Neural crest cell (in vitro differentiated cells): ENCODE results near the gene FGF9. TPM values are rescaled to one million over a fixed set of nuclear protein-coding genes. Genes with fewer than 3 reads are reported as not detected.

Experiments used
- DNase-seq: peaks from one replicate; pipeline ENCODE4 v3.0.0; 2021; ENCODE audit warnings: low read depth, mixed read lengths, low spot score
- H3K27ac Mint-ChIP-seq: one replicate; pipeline ENCODE4 v1.8.0; 2021; ENCODE audit warnings: mild to moderate bottlenecking, mixed read lengths; ENCODE audit not compliant: unreplicated experiment
- H3K27me3 Mint-ChIP-seq: 2 replicates; pipeline ENCODE4 v1.8.0; 2021; ENCODE audit warnings: low read depth, mild to moderate bottlenecking, mixed read lengths
- H3K36me3 Mint-ChIP-seq: 2 replicates; pipeline ENCODE4 v1.8.0; 2021; ENCODE audit warnings: low read depth, mild to moderate bottlenecking, mixed read lengths
- H3K4me1 Mint-ChIP-seq: 2 replicates; pipeline ENCODE4 v1.8.0; 2021; ENCODE audit warnings: mixed read lengths
- H3K4me3 Mint-ChIP-seq: one replicate; pipeline ENCODE4 v1.8.0; 2021; ENCODE audit warnings: mild to moderate bottlenecking, mixed read lengths
- H3K9me3 Mint-ChIP-seq: 2 replicates; pipeline ENCODE4 v1.8.0; 2021; ENCODE audit warnings: mixed read lengths
- CTCF ChIP-seq: fragments of 200-600 bp; sonication (generic); conservative IDR thresholded peaks from 2 replicates; pipeline ENCODE4 v1.5.0; 2021; ENCODE audit warnings: antibody characterized with exemption, mild to moderate bottlenecking
- total RNA-seq: library from RNA; stranded (reverse); gene quantifications from 2 replicates; pipeline ENCODE4 v1.2.1, GENCODE V29; 2021

FGF9 gene
- total RNA-seq, 1 donor from 2014 or later, result 3.7 TPM

DNA sequence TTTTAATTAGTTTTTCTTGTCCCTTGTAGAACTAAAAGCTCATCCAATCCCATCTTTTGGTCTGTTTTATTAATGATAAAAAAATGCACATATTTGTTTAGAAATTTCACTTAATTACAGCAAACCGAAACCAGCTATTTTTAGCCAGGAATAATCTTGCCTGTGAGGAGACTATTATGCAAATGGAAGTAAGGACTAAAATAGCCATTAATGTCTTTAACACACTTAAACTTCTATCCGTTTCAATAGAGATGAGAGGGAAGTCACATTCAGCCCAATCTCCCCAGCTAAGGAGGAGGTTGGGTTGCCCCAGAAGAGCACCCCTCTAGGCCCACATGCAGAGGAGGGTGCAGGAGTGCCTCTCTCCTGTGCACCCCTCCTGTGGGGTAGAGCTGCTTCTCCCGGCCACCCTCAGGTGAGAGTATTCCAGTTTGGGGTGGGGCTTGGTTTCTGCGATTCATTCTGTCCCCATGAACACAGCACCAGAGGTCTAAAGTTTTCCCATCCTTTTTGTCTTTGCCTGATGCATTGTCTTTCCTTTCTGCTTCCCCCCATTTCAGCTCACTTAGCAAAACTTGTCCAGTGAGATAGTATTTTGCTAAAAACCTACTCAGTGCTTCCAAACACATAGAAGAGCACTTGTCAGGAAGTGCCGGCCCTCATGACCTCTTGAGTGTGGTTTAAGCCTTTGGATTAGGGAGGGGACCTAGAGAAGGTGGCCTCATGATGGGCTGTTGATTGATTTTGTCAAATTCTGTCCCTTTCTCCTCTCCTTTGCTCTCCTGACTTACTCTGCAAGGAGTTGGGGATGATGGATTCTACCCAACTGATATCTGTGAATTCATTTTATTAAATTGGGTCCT lies 28.2 kb downstream of the FGF9 start:
- H3K4me1 Mint-ChIP-seq, result no peaks in the 10 kb centered on the region
- H3K27me3 Mint-ChIP-seq, result no peaks in the 10 kb centered on the region
- no peaks in the 10 kb centered on the region for H3K9me3 Mint-ChIP-seq
- H3K27ac Mint-ChIP-seq, result no peak overlapping the region
- TF ChIP-seq CTCF, result no peak
- no peak overlapping the region for H3K4me3 Mint-ChIP-seq
- no peak for DNase-seq
- H3K36me3 Mint-ChIP-seq, result peaks cover 3% of the 10 kb centered on the region

DNA sequence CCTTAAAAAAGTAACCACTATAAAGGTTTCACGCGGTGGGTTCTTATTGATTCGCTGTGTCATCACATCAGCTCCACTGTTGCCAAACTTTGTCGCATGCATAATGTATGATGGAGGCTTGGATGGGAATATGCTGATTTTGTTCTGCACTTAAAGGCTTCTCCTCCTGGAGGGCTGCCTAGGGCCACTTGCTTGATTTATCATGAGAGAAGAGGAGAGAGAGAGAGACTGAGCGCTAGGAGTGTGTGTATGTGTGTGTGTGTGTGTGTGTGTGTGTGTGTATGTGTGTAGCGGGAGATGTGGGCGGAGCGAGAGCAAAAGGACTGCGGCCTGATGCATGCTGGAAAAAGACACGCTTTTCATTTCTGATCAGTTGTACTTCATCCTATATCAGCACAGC lies 30.6 kb downstream of the FGF9 start:
- H3K27me3 Mint-ChIP-seq, result no peaks in the 10 kb centered on the region
- H3K27ac Mint-ChIP-seq, result no peak overlapping the region
- TF ChIP-seq CTCF, result no peak
- H3K36me3 Mint-ChIP-seq, result peaks cover 6% of the 10 kb centered on the region
- DNase-seq, result no peak
- H3K9me3 Mint-ChIP-seq, result no peaks in the 10 kb centered on the region
- H3K4me1 Mint-ChIP-seq, result peaks cover 4% of the 10 kb centered on the region
- no peak overlapping the region for H3K4me3 Mint-ChIP-seq

GRCh38 chr13:21703846-21704245 lies 33.0 kb downstream of the FGF9 start:
- no peak for TF ChIP-seq CTCF
- no peaks in the 10 kb centered on the region for H3K9me3 Mint-ChIP-seq
- H3K27ac Mint-ChIP-seq, result no peak overlapping the region
- no peak for DNase-seq
- H3K27me3 Mint-ChIP-seq, result no peaks in the 10 kb centered on the region
- peaks cover 4% of the 10 kb centered on the region for H3K4me1 Mint-ChIP-seq
- peaks cover 6% of the 10 kb centered on the region for H3K36me3 Mint-ChIP-seq
- H3K4me3 Mint-ChIP-seq, result no peak overlapping the region

DNA sequence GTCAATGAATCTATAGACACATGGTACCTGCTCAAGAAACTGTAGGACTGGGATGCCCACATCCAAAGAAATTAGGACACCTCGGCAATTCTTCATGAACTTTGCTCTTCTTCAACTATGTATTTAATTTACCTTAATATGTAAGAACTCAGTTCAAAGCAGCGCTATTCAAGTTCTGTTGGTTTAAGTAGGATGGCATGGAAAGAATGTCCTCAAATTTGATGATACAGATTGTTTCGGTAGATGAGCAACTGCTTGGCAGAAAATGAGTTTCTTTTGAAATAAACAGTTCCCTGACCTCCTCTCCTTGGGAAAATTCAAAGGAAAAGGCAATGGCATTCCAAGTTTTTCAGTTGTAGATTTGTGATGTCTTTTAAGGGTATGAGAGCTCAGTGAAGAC lies 36.7 kb downstream of the FGF9 start:
- Mint-ChIP-seq H3K27me3 (no peaks in the 10 kb centered on the region), H3K9me3 (peaks cover 9% of the 10 kb centered on the region), H3K4me3 (no peak overlapping the region), H3K36me3 (peaks cover 3% of the 10 kb centered on the region), H3K4me1 (peaks cover 4% of the 10 kb centered on the region), H3K27ac (no peak overlapping the region)
- no peak for DNase-seq
- TF ChIP-seq CTCF, result no peak

GRCh38 chr13:21709697-21710096 lies 38.8 kb downstream of the FGF9 start:
- peaks cover 10% of the 10 kb centered on the region for H3K9me3 Mint-ChIP-seq
- no peaks in the 10 kb centered on the region for H3K36me3 Mint-ChIP-seq
- no peak for DNase-seq
- no peak for TF ChIP-seq CTCF
- no peak overlapping the region for H3K27ac Mint-ChIP-seq
- no peaks in the 10 kb centered on the region for H3K27me3 Mint-ChIP-seq
- H3K4me1 Mint-ChIP-seq, result no peaks in the 10 kb centered on the region
- no peak overlapping the region for H3K4me3 Mint-ChIP-seq
